ENCODE results near the gene CAPN14. TPM values are rescaled to one million over a fixed set of nuclear protein-coding genes. Genes with fewer than 3 reads are reported as not detected.

CAPN14 gene
- polyA plus RNA-seq, 1 experiment: 0.09 TPM

GRCh38 chr2:31227711-31228125, 10.4 kb upstream of the CAPN14 start:
- ChIA-PET CTCF (interaction anchor here (1.9 kb wide), 1 partner anchor 105 kb away, joined by 12 read pairs; no protein-coding TSS in a partner anchor), POLR2A (interaction anchor here (0.7 kb wide), 1 partner anchor 26 kb away, joined by 7 read pairs; no protein-coding TSS in a partner anchor)
- no peak overlapping the region for H3K4me3 ChIP-seq (ENCODE audit: low read depth, low read length)
- no peak overlapping the region for H3K27ac ChIP-seq (ENCODE audit: low read depth, low read length)
- peaks cover 11% of the 10 kb centered on the region for H3K27me3 ChIP-seq (ENCODE audit: control insufficient read depth, insufficient read depth, low read length)
- DNase-seq (ENCODE audit: low read depth, low spot score): peak; percentile 27
- no peak for TF ChIP-seq CTCF (IDR thresholded peaks at IDR 0.05; ENCODE audit: low read depth, low read length)
- H3K9me3 ChIP-seq (ENCODE audit: control insufficient read depth, insufficient read depth, low read length): no peaks in the 10 kb centered on the region

- no peaks in the 10 kb centered on the region for H3K9me3 ChIP-seq (ENCODE audit: control insufficient read depth, insufficient read depth, low read length)
- DNase-seq (ENCODE audit: low read depth, low spot score): no peak
- H3K4me3 ChIP-seq (ENCODE audit: low read depth, low read length): no peak overlapping the region
- TF ChIP-seq CTCF (IDR thresholded peaks at IDR 0.05; ENCODE audit: low read depth, low read length): no peak
- no peak overlapping the region for H3K27ac ChIP-seq (ENCODE audit: low read depth, low read length)
- peaks cover 13% of the 10 kb centered on the region for H3K27me3 ChIP-seq (ENCODE audit: control insufficient read depth, insufficient read depth, low read length)
- ChIA-PET POLR2A (no interaction called here), CTCF (interaction anchor here (0.8 to 1.2 kb wide), 3 partner anchors 57 to 516 kb away, joined by 3 read pairs; no protein-coding TSS in a partner anchor)
These were observed 9.8 kb upstream of the CAPN14 start for GRCh38 chr2:31227110-31227509.

- no peak for TF ChIP-seq CTCF (IDR thresholded peaks at IDR 0.05; ENCODE audit: low read depth, low read length)
These were observed 9.0 kb upstream of the CAPN14 start for GRCh38 chr2:31226266-31226665.

GRCh38 chr2:31223749-31224148, 6.4 kb upstream of the CAPN14 start:
- CTCF ChIA-PET: interaction anchor here (1.4 kb wide), 1 partner anchor 9 kb away, joined by 10 read pairs; the partner anchor contains the start of gene EHD3
- Histone ChIP-seq H3K9me3 (ENCODE audit: control insufficient read depth, insufficient read depth, low read length) (no peaks in the 10 kb centered on the region), H3K27me3 (ENCODE audit: control insufficient read depth, insufficient read depth, low read length) (peaks cover 12% of the 10 kb centered on the region), H3K4me3 (ENCODE audit: low read depth, low read length) (no peak overlapping the region), H3K27ac (ENCODE audit: low read depth, low read length) (no peak overlapping the region)
- no peak for DNase-seq (ENCODE audit: low read depth, low spot score)
- POLR2A ChIA-PET: no interaction called here
- no peak for TF ChIP-seq CTCF (IDR thresholded peaks at IDR 0.05; ENCODE audit: low read depth, low read length)

More at GRCh38 chr2:31226266-31226665, 9.0 kb upstream of the CAPN14 start:
- no peaks in the 10 kb centered on the region for H3K9me3 ChIP-seq (ENCODE audit: control insufficient read depth, insufficient read depth, low read length)
- H3K27ac ChIP-seq (ENCODE audit: low read depth, low read length): no peak overlapping the region
- ChIA-PET CTCF (interaction anchor here (0.8 to 1.2 kb wide), 3 partner anchors 56 to 515 kb away, joined by 3 read pairs; no protein-coding TSS in a partner anchor), POLR2A (no interaction called here)
- H3K27me3 ChIP-seq (ENCODE audit: control insufficient read depth, insufficient read depth, low read length): peaks cover 12% of the 10 kb centered on the region
- no peak for DNase-seq (ENCODE audit: low read depth, low spot score)
- no peak overlapping the region for H3K4me3 ChIP-seq (ENCODE audit: low read depth, low read length)

- Histone ChIP-seq H3K27ac (ENCODE audit: low read depth, low read length) (no peak overlapping the region), H3K27me3 (ENCODE audit: control insufficient read depth, insufficient read depth, low read length) (peaks cover 12% of the 10 kb centered on the region), H3K4me3 (ENCODE audit: low read depth, low read length) (no peak overlapping the region), H3K9me3 (ENCODE audit: control insufficient read depth, insufficient read depth, low read length) (no peaks in the 10 kb centered on the region)
- ChIA-PET CTCF (interaction anchor here (1.4 kb wide), 1 partner anchor 10 kb away, joined by 10 read pairs; the partner anchor contains the start of gene EHD3), POLR2A (no interaction called here)
- TF ChIP-seq CTCF (IDR thresholded peaks at IDR 0.05; ENCODE audit: low read depth, low read length): no peak
- no peak for DNase-seq (ENCODE audit: low read depth, low spot score)
These were observed 5.7 kb upstream of the CAPN14 start for GRCh38 chr2:31223026-31223425.
